Measurements from ENCODE around the gene OSR1.
"Not testable (repeated sequence)": the region's sequence is repeated elsewhere in the genome, so short reads cannot be mapped to it uniquely, and the experiment has no call there.

Gene OSR1

GRCh38 chr2:19358242-19359020 is at the start of gene OSR1:
Gene OSR1 (minus strand): TSS chr2:19358623. CDS start chr2:19353805, 4,818 bp downstream.
- peak; percentile 49 for DNase-seq

DNA sequence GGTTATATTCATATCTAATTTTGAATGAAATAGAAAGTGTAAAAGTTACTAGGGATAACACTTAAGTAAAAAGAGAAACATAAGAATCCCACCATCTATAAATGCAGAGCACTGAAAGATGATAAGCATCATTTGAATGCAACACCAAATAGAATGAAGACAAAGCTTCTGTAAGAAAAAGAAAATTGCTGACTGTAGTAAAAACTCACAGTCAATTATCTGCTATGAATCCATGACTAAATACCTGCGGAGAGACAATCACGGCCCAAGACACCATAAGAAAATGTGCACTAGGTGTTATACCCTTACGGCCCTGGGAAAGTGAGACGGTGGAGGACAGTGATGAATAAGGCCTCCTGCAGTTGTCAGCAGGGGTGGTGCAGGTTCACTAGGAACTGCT is 45.4 kb upstream of the OSR1 start:
- no peak for DNase-seq

DNA sequence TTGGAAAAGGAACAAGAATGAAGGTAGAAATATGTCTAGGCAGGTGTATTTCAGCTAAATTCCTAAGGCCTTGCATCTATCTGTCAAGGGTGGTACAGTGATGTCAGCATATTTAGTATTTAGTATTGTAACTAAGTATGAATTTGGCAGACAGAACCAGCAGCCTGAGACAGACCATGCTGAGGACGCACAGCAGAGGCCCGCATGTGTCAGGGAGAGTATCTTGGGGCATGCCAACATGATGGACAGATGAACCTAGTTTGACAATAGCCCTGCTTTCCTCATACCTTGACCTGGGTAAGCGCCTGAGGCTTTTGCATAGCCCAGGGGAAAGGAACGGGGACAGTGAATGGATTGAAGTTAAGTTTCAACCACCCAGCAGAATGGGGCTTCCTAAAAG is 33.8 kb upstream of the OSR1 start:
- DNase-seq: no peak

GRCh38 chr2:19389469-19389868 is 31.0 kb upstream of the OSR1 start:
- not testable (repeated sequence) for DNase-seq

- no peak for DNase-seq
Observed at GRCh38 chr2:19380532-19380931, 22.1 kb upstream of the OSR1 start.

- DNase-seq: no peak
Observed at GRCh38 chr2:19378939-19379338, 20.5 kb upstream of the OSR1 start.

- no peak for DNase-seq
Observed at GRCh38 chr2:19377717-19378116, 19.3 kb upstream of the OSR1 start.

GRCh38 chr2:19373352-19373751 is 14.9 kb upstream of the OSR1 start:
- no peak for DNase-seq

GRCh38 chr2:19371996-19372582 is 13.7 kb upstream of the OSR1 start:
- DNase-seq: no peak

GRCh38 chr2:19369341-19369955 is 11.0 kb upstream of the OSR1 start:
- DNase-seq: no peak

GRCh38 chr2:19368760-19369159 is 10.3 kb upstream of the OSR1 start:
- DNase-seq: no peak

DNA sequence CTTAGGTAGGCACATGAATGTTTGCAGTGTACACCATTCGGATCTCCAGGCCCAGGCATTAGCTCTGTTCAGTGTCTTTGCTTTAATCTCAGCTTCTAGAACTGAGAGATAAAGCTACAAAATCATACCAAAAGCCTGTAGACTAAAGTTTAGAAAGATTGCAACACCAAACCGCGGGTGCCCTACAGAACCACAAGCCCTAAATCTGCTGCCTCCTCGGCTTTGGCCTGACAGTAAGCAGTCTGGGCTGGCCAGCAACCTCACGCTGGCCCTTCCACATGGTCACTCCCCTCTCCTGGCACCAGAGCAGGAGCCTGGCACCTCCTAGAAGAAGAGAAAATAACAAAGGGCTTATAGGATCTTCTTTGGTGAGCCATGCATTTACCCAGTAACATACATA is 8.9 kb upstream of the OSR1 start:
- no peak for DNase-seq

GRCh38 chr2:19365126-19365525 is 6.7 kb upstream of the OSR1 start:
- DNase-seq: no peak

DNA sequence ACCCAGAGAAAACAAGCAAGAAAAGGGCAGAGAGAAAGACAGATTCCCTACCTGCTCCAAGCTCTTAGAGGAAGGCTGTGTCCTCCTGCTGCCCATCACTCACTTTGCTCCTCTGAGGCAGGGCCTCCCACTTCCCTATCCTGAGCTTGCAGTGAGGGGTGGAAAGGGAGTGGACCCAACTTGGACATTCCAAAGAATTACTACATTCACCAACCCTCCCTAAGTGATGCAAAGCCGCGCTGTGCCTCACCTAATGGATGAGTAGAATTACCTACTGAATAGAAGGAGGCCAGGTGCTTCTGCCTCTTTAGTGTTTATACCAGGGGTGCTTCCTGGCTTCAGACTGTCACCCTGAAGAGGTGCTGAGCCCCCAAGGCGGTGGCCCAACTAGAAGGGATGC is 5.6 kb upstream of the OSR1 start:
- DNase-seq: no peak

DNA sequence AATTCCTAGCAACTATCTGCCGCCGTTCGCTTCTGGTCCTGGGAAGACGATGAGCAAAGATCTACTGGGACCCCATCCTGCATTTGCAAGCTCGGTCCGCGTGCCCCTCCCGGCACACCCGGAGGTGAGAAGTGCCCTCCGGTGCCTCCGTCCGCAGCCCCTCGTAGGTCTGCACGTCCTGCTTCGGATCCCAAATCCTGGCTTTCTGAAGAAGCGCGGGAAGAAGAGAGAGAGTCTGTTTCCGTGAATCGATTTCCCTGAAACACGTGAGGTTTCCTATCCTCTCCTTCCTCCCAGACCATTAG is 5.0 kb upstream of the OSR1 start:
- DNase-seq: no peak

DNA sequence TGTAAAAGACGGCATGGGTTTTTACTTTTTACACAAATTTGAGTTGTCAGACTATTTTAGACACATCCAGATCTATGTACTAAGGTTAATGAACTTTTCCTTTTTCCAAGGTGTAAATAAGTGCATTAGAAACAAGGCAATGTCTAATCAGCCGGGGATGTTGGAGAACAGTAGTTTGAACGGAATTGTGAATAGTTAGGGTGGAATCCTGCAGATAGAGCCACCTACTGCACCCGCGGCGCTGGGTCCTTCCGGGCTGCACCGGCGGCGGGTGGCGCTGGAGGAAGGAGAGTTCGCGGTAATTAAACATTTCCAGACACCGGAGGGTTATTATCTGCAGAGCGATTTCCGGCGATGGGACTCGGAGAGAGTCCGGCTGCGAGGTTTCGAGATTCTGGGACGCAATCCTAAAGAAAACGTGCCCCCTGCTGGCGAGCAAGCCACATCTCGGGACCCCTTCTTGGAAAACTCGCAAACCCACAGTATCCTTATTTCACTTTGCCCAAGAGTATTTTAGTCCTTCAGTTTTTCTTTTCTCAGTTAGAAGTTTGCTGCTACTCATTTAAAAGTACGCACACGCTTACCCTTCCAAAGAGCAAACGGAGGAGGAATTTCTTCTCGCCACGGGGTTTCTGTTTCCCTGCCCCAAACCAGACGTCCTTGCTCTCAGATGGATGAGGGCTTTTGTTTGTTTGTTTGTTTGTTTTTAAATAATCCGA is 4.5 kb upstream of the OSR1 start:
- DNase-seq: peak; percentile 82

GRCh38 chr2:19362094-19362754 is 3.8 kb upstream of the OSR1 start:
- no peak for DNase-seq

- DNase-seq: no peak
Observed at GRCh38 chr2:19361325-19361990, 3.0 kb upstream of the OSR1 start.

DNA sequence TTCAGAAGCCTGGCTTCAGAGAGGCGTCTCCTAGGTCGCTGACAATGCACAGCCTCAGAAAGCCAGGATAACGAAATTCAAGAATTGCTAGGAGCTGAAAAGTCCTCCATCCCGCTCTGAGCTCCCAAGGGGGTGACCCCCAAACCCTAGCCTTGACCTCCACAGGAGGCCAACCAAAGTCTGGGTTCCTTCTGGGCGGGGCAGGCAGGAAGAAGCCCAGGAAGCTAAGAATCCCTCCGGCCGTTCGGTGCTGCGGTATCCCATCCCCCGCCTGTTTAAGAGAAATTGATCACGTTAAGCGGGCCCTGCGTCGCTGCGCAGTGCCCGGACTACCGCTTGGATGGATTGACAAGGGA is 2.5 kb upstream of the OSR1 start:
- DNase-seq: no peak

- DNase-seq: no peak
Observed at GRCh38 chr2:19360266-19360965, 2.0 kb upstream of the OSR1 start.

DNA sequence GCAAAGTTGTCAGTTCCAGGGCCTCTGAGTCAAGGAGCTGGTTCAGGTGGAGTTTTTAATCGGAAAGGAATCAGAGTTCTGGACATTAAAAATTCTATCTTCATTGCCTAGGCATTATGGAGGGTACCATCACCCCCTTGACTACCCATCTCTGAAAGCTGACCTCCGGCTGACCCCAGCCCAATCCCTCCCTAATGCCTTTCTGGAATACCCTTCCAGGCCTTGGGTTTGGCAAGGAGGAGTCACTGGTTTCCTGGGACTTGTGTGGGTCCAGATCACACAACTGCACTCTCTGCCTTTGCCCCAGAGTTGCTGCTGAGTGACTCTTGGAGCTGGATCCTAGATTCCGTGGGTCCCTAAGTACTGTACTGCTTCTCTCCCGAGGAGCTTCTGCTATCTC is 1.0 kb upstream of the OSR1 start:
- no peak for DNase-seq

DNA sequence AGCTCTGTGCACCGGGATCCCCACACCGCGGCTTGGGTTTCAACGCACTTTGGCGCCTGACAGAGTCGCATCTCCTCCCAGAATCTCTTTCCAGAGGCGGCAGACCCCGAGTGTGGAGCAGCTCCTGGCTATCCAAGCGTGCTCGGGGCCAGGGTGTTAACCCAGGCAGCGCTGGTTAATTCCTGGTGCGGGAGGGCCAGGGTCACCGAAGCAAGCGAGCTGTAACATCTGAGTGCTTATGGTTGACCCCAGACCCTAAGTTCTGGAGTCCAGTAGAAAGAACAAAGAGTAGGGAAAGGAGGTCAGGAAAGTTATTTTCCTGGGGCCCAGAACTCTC is 566 bp upstream of the OSR1 start:
- no peak for DNase-seq

Measured in NCI-H1105 (cell line).